Measurements from ENCODE around the gene NRG2.

The NRG2 gene

GRCh38 chr5:139863855-139864558, 179.1 kb downstream of the NRG2 start:
- Histone ChIP-seq H3K27ac (no peak overlapping the region), H3K36me3 (no peaks in the 10 kb centered on the region), H3K9me3 (ENCODE audit: severe bottlenecking) (no peaks in the 10 kb centered on the region), H3K4me3 (ENCODE audit: low read depth, low read length) (no peak overlapping the region), H3K27me3 (ENCODE audit: insufficient read depth, low read depth, severe bottlenecking) (no peaks in the 10 kb centered on the region)
- peak; percentile 73 for DNase-seq
- TF ChIP-seq, protein P1, sequence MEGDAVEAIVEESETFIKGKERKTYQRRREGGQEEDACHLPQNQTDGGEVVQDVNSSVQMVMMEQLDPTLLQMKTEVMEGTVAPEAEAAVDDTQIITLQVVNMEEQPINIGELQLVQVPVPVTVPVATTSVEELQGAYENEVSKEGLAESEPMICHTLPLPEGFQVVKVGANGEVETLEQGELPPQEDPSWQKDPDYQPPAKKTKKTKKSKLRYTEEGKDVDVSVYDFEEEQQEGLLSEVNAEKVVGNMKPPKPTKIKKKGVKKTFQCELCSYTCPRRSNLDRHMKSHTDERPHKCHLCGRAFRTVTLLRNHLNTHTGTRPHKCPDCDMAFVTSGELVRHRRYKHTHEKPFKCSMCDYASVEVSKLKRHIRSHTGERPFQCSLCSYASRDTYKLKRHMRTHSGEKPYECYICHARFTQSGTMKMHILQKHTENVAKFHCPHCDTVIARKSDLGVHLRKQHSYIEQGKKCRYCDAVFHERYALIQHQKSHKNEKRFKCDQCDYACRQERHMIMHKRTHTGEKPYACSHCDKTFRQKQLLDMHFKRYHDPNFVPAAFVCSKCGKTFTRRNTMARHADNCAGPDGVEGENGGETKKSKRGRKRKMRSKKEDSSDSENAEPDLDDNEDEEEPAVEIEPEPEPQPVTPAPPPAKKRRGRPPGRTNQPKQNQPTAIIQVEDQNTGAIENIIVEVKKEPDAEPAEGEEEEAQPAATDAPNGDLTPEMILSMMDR (IDR thresholded peaks at IDR 0.05; ENCODE audit: low read depth, low read length): peak; percentile 82

GRCh38 chr5:139863361-139863760, 179.7 kb downstream of the NRG2 start:
- Histone ChIP-seq H3K9me3 (ENCODE audit: severe bottlenecking) (no peaks in the 10 kb centered on the region), H3K27me3 (ENCODE audit: insufficient read depth, low read depth, severe bottlenecking) (no peaks in the 10 kb centered on the region), H3K27ac (no peak overlapping the region), H3K4me3 (ENCODE audit: low read depth, low read length) (no peak overlapping the region), H3K36me3 (no peaks in the 10 kb centered on the region; the same call in 1 of the 2 replicates)
- DNase-seq: no peak
- TF ChIP-seq, protein P1 (IDR thresholded peaks at IDR 0.05; ENCODE audit: low read depth, low read length): no peak

DNA sequence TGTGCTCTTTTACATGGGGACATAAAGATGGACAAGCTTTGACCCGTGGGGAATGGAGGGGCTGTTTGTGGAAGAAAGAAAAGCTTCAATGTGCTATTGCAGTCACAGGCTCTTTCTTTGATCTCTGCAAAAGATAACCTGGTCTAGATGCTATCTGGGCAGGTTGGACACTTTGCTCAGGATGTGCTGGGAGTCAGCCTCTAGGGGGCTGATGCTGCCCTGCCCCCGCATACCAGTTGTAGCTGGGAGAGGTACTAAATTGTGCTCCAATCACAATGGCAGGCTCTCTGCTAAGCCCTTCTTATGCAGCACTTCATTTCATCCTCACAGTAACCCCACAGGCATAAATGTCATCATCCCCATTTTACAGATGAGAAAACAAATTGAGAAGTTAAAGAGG, 180.3 kb downstream of the NRG2 start:
- H3K27me3 ChIP-seq (ENCODE audit: insufficient read depth, low read depth, severe bottlenecking): no peaks in the 10 kb centered on the region
- no peak overlapping the region for H3K27ac ChIP-seq
- H3K9me3 ChIP-seq (ENCODE audit: severe bottlenecking): no peaks in the 10 kb centered on the region
- H3K36me3 ChIP-seq: no peaks in the 10 kb centered on the region; the same call in 1 of the 2 replicates
- peak; percentile 30 for DNase-seq
- TF ChIP-seq, protein P1 (IDR thresholded peaks at IDR 0.05; ENCODE audit: low read depth, low read length): peak; percentile 46
- H3K4me3 ChIP-seq (ENCODE audit: low read depth, low read length): no peak overlapping the region

DNA sequence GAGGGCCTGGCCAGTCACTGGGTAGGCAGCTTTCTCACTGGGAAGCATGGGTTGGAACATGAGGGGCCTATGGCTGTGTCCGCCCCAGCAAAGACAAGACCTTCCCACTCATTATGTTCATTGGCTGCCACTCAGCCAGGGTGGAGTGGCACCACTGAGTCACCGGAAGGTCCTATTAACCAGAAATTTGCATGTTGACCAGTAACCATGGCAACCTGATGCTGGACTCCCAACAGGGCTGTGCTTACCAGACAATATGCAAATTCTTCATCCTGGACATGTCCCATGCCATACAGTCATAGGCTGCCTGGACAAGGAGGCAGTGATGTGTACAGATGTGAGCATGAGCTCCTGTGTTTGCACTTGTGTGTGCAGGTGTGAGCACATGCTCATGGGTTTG, 180.8 kb downstream of the NRG2 start:
- no peak overlapping the region for H3K27ac ChIP-seq
- no peaks in the 10 kb centered on the region for H3K27me3 ChIP-seq (ENCODE audit: insufficient read depth, low read depth, severe bottlenecking)
- DNase-seq: no peak
- no peaks in the 10 kb centered on the region; the same call in 1 of the 2 replicates for H3K36me3 ChIP-seq
- TF ChIP-seq, protein P1 (IDR thresholded peaks at IDR 0.05; ENCODE audit: low read depth, low read length): no peak
- H3K9me3 ChIP-seq (ENCODE audit: severe bottlenecking): no peaks in the 10 kb centered on the region
- no peak overlapping the region for H3K4me3 ChIP-seq (ENCODE audit: low read depth, low read length)

DNA sequence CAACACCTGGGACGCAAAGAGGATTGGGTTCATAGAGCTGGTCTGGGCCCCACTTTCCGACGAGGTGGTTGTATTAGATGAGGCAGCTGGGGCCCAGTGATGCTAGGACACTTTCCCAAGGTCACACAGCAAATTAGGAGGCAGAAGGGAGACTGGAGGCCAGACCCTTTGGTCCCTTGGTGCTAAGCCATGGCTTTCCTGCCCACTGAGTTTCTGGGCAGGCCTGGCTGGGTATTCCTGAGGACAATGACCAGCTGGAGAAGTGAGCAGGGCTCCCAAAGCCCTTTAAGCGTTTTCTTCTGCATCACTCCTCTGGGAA, 181.3 kb downstream of the NRG2 start:
- TF ChIP-seq, protein P1 (IDR thresholded peaks at IDR 0.05; ENCODE audit: low read depth, low read length): no peak
- Histone ChIP-seq H3K36me3 (no peaks in the 10 kb centered on the region; the same call in 1 of the 2 replicates), H3K27ac (no peak overlapping the region), H3K4me3 (ENCODE audit: low read depth, low read length) (no peak overlapping the region), H3K27me3 (ENCODE audit: insufficient read depth, low read depth, severe bottlenecking) (no peaks in the 10 kb centered on the region), H3K9me3 (ENCODE audit: severe bottlenecking) (no peaks in the 10 kb centered on the region)
- no peak for DNase-seq

Data from WERI-Rb-1 (cell line).